Uterus (tissue), 2 donors: ENCODE results near the gene LARP1.

ENCODE experiments used
- CTCF ChIP-seq, 4 experiments: fragments of 200-600 bp in 2 of 4; fragments of 450-650 bp in 2 of 4; sonication (generic) in 2 of 4; IDR thresholded peaks; one replicate each; pipeline ENCODE4 v1.5.1; 2016 to 2019; ENCODE audit warnings: antibody characterized with exemption in 4 of 4, mild to moderate bottlenecking in 2 of 4, moderate library complexity in 1 of 4
- POLR2A ChIP-seq, 2 donors: fragments of 450-650 bp; IDR thresholded peaks; one replicate each; pipeline ENCODE4 v1.6.1; 2016; ENCODE audit warnings: antibody characterized with exemption in 2 of 2, mild to moderate bottlenecking in 1 of 2, moderate library complexity in 1 of 2

DNA sequence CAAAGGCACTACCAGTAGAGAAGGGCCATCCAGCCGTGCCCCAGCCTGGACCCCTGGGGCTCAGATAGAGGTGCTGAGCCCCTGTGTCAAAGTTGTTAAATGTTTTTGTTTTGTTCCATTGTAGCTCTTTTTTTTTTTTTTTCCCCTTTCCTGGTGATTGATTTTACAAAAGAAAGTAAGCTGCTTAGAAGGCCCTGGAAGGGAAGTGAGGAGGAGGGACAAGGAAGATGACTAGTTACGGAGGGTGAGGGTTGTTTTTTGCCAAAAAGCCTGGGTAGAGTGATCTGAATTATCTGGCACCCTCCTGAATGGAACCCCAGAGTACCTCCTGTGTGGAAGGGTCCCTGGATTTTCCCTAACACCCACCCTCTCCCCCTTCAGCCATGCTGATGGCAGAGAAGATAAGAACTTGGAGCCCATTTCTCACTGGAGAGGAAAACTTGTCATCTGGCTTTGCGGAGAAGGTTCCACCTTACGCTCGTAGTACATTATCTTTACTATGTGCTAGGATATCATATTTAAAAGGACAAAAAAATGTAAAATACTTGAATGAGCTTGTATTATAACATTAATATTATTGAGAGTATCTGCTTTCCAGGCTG is 61.8 kb downstream of the LARP1 start:
- TF ChIP-seq CTCF (IDR thresholded peaks at IDR 0.05) (no peak), POLR2A (IDR thresholded peaks at IDR 0.05) (no peak)
